Trophoblast cell (in vitro differentiated cells and primary cell): ENCODE data around the gene CELF1.

Source experiments
- DNase-seq, 2 donors: peaks; one replicate each; pipeline ENCODE4 v3.0.0-alpha.2; 2016
- H2AFZ ChIP-seq: 2 replicates; pipeline ENCODE4 v1.6.1; 2013; ENCODE audit warnings: low read length, moderate library complexity, mild to moderate bottlenecking; ENCODE audit not compliant: insufficient read depth, poor library complexity
- H2AK5ac ChIP-seq: 2 replicates; pipeline ENCODE4 v1.6.1; 2013; ENCODE audit warnings: mild to moderate bottlenecking, low read length
- H2BK120ac ChIP-seq: 2 replicates; pipeline ENCODE4 v1.6.1; 2013; ENCODE audit warnings: low read length, mild to moderate bottlenecking, moderate library complexity; ENCODE audit not compliant: insufficient read depth, poor library complexity
- H2BK12ac ChIP-seq: 2 replicates; pipeline ENCODE4 v1.6.1; 2013; ENCODE audit warnings: mild to moderate bottlenecking, low read length, moderate library complexity
- H2BK5ac ChIP-seq: 2 replicates; pipeline ENCODE4 v1.6.1; 2013; ENCODE audit warnings: low read length, low read depth, moderate library complexity, mild to moderate bottlenecking; ENCODE audit not compliant: poor library complexity
- H3K14ac ChIP-seq: 2 replicates; pipeline ENCODE4 v1.6.1; 2013; ENCODE audit warnings: mild to moderate bottlenecking, low read length
- H3K18ac ChIP-seq: 2 replicates; pipeline ENCODE4 v1.6.1; 2013; ENCODE audit warnings: mild to moderate bottlenecking, low read length
- H3K23ac ChIP-seq: 2 replicates; pipeline ENCODE4 v1.6.1; 2013; ENCODE audit warnings: low read length
- H3K27ac ChIP-seq: 2 replicates; pipeline ENCODE4 v1.5.1; 2013; ENCODE audit warnings: low read depth, mild to moderate bottlenecking, inconsistent platforms, low read length, moderate library complexity
- H3K27me3 ChIP-seq: 2 replicates; pipeline ENCODE4 v1.6.1; 2013; ENCODE audit warnings: inconsistent platforms, mild to moderate bottlenecking, low read length, moderate library complexity; ENCODE audit not compliant: insufficient read depth
- H3K36me3 ChIP-seq, 2 experiments: 1 replicate in 1 of 2; 2 replicates in 1 of 2; pipeline ENCODE4 v1.6.1; 2013; ENCODE audit warnings: low read length in 2 of 2, mild to moderate bottlenecking in 2 of 2, moderate library complexity in 1 of 2; ENCODE audit not compliant: insufficient read depth in 2 of 2, control insufficient read depth in 1 of 2
- H3K4ac ChIP-seq: 2 replicates; pipeline ENCODE4 v1.6.1; 2013; ENCODE audit warnings: low read depth, mild to moderate bottlenecking, low read length, moderate library complexity
- H3K4me1 ChIP-seq, 2 experiments: 1 replicate in 1 of 2; 2 replicates in 1 of 2; pipeline ENCODE4 v1.6.1; 2013; ENCODE audit warnings: low read length in 2 of 2, mild to moderate bottlenecking in 2 of 2, moderate library complexity in 1 of 2; ENCODE audit not compliant: insufficient read depth in 2 of 2, control insufficient read depth in 1 of 2
- H3K4me2 ChIP-seq: 2 replicates; pipeline ENCODE4 v1.6.1; 2013; ENCODE audit warnings: inconsistent platforms, mild to moderate bottlenecking, low read length, moderate library complexity
- H3K4me3 ChIP-seq: 2 replicates; pipeline ENCODE4 v1.5.1; 2013; ENCODE audit warnings: mild to moderate bottlenecking, low read depth, low read length, inconsistent platforms
- H3K79me1 ChIP-seq: one replicate; pipeline ENCODE4 v1.6.1; 2013; ENCODE audit warnings: low read length
- H3K79me2 ChIP-seq: 2 replicates; pipeline ENCODE4 v1.6.1; 2013; ENCODE audit warnings: low read length, mild to moderate bottlenecking; ENCODE audit not compliant: control insufficient read depth, insufficient read depth, poor library complexity
- H3K9ac ChIP-seq: 2 replicates; pipeline ENCODE4 v1.6.1; 2013; ENCODE audit warnings: mild to moderate bottlenecking, low read length
- H3K9me3 ChIP-seq: 2 replicates; pipeline ENCODE4 v1.6.1; 2013; ENCODE audit warnings: low read depth, mild to moderate bottlenecking, control low read depth, inconsistent platforms, low read length; ENCODE audit not compliant: insufficient read depth
- H4K12ac ChIP-seq: 2 replicates; pipeline ENCODE4 v1.6.1; 2013; ENCODE audit warnings: low read depth, mild to moderate bottlenecking, low read length, moderate library complexity
- H4K8ac ChIP-seq: 2 replicates; pipeline ENCODE4 v1.6.1; 2013; ENCODE audit warnings: low read depth, mild to moderate bottlenecking, low read length, moderate library complexity
- H4K91ac ChIP-seq: one replicate; pipeline ENCODE4 v1.6.1; 2013; ENCODE audit warnings: low read depth, mild to moderate bottlenecking, low read length, moderate library complexity
- WGBS: extraction: QIAGEN DNeasy Blood & Tissue Kit; methylation state at CpG from one replicate; pipeline ENCODE4 v1.1.7; 2013; ENCODE audit warnings: missing lambda C conversion rate; ENCODE audit not compliant: insufficient read length, insufficient coverage; ENCODE audit errors: extremely low coverage; 5-methylcytosine and 5-hydroxymethylcytosine counted together

The CELF1 gene

DNA sequence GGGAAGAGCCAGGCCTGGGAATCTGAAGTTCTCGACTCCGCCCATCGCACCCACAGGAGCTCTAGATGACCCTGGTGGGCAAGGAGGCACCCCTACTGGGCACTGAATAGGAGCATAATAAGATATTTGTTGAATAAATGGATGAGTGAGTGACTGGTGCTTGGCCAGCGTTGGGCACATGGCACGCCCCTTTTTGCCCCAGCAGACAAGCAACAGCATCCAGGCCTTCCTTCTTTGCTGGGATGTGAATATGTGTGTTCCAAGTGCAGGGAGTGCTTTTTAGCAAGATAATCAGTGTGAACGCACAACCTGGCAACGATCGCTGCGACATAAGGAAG is 443 bp upstream of the CELF1 start:
- peaks cover 11% of the 10 kb centered on the region for H3K79me1 ChIP-seq
- peak overlapping the region; percentile 70 for H3K4ac ChIP-seq
- peak overlapping the region; percentile 94 for H4K8ac ChIP-seq
- H3K4me3 ChIP-seq = peak overlapping the region; percentile 50
- peak overlapping the region; percentile 37 for H3K27ac ChIP-seq
- H3K18ac ChIP-seq = peak overlapping the region; percentile 86
- peak overlapping the region; percentile 55 for H3K14ac ChIP-seq
- peak overlapping the region; percentile 89 for H4K91ac ChIP-seq
- peak overlapping the region; percentile 64 for H3K4me2 ChIP-seq
- no peak overlapping the region for H2AK5ac ChIP-seq
- H4K12ac ChIP-seq = peak overlapping the region; percentile 85
- H2AFZ ChIP-seq = peak overlapping the region; percentile 96
- DNase-seq = no peak
- peaks cover 2 to 4% of the 10 kb centered on the region in 2 experiments for H3K4me1 ChIP-seq
- no peak overlapping the region for H2BK12ac ChIP-seq
- H3K27me3 ChIP-seq = no peaks in the 10 kb centered on the region
- H3K23ac ChIP-seq = no peak overlapping the region
- H2BK120ac ChIP-seq = peak overlapping the region; percentile 64
- WGBS = no CpG with 5 or more reads among the region's 9 CpGs
- H3K79me2 ChIP-seq = peaks cover 19% of the 10 kb centered on the region
- no peaks in the 10 kb centered on the region for H3K9me3 ChIP-seq
- H2BK5ac ChIP-seq = peak overlapping the region; percentile 60
- H3K9ac ChIP-seq = peak overlapping the region; percentile 16
- H3K36me3 ChIP-seq = peaks cover 0 to 1% of the 10 kb centered on the region in 2 experiments

DNA sequence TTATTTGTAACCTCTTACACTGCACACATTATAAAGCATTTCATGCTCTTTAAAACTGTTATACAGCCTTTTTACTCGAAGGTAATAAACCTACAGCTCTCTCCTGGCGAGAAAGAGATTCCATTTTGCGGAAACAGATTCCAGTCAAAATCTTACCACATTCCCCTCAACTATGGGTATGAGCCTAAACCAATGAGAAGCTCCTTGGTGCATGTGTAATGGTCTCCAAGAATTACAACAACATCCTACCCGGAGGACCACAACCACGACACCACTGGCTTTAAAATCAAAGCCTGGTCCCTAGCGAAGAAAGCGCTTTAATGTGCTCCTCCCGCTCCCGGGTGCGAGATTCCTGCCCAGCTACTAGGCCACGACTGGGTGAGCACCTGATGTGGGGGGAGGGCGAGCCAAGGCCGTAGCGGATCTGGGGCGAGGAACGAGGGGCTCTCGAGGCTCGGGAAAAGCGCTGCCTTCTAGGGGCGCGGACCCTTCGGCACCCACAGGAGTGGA is 821 bp downstream of the CELF1 start:
- peak overlapping the region; percentile 89 for H2BK120ac ChIP-seq
- peaks cover 0 to 1% of the 10 kb centered on the region in 2 experiments for H3K36me3 ChIP-seq
- no CpG with 5 or more reads among the region's 22 CpGs for WGBS
- peaks cover 2 to 4% of the 10 kb centered on the region in 2 experiments for H3K4me1 ChIP-seq
- H2AFZ ChIP-seq = peak overlapping the region; percentile 13
- no peak overlapping the region for H3K23ac ChIP-seq
- peak overlapping the region; percentile 97 for H4K8ac ChIP-seq
- H3K9ac ChIP-seq = peak overlapping the region; percentile 96
- peak overlapping the region; percentile 67 for H3K14ac ChIP-seq
- H2BK5ac ChIP-seq = peak overlapping the region; percentile 53
- H4K91ac ChIP-seq = peak overlapping the region; percentile 98
- peaks cover 11% of the 10 kb centered on the region for H3K79me1 ChIP-seq
- H3K18ac ChIP-seq = peak overlapping the region; percentile 97
- H3K4me2 ChIP-seq = peak overlapping the region; percentile 82
- H3K4me3 ChIP-seq = peak overlapping the region; percentile 98
- H2AK5ac ChIP-seq = peak overlapping the region; percentile 81
- no peak overlapping the region for H2BK12ac ChIP-seq
- peak overlapping the region; percentile 97 for H4K12ac ChIP-seq
- H3K79me2 ChIP-seq = peaks cover 26% of the 10 kb centered on the region
- H3K9me3 ChIP-seq = no peaks in the 10 kb centered on the region
- peak overlapping the region; percentile 100 for H3K4ac ChIP-seq
- peak; percentile 11 to 72 for DNase-seq
- H3K27me3 ChIP-seq = no peaks in the 10 kb centered on the region
- peak overlapping the region; percentile 88 for H3K27ac ChIP-seq

DNA sequence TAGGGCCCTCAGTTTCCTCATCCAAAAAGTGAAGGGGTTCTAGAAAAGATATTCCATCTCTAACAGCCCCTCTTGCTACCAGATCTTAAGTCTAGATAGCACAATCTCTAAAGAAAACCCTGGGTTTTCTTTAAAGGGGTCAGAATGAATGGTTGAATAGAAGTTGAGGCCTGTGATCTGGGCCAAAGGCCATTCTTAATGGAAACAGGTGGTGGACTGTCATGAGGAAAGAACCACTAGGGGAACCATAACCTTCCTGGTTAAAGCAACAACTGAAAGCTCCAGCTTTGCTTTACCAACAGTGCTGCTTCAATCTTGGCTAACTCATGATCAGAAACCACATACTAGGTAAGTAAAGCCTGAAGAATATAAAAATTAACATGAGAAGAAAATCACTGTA is 1.8 kb downstream of the CELF1 start:
- Histone ChIP-seq H3K18ac (no peak overlapping the region), H4K12ac (no peak overlapping the region), H2AFZ (no peak overlapping the region), H2AK5ac (no peak overlapping the region), H3K14ac (no peak overlapping the region), H3K4ac (peak overlapping the region; percentile 40), H3K27me3 (no peaks in the 10 kb centered on the region), H3K79me2 (peaks cover 30% of the 10 kb centered on the region), H3K4me1 (peaks cover 2 to 4% of the 10 kb centered on the region in 2 experiments), H3K4me3 (no peak overlapping the region), H3K9ac (no peak overlapping the region), H3K36me3 (peaks cover 0 to 1% of the 10 kb centered on the region in 2 experiments), H3K23ac (no peak overlapping the region), H2BK12ac (no peak overlapping the region), H3K79me1 (peaks cover 11% of the 10 kb centered on the region), H3K27ac (no peak overlapping the region), H3K4me2 (peak overlapping the region; percentile 21), H4K91ac (no peak overlapping the region), H4K8ac (no peak overlapping the region), H2BK5ac (no peak overlapping the region), H3K9me3 (no peaks in the 10 kb centered on the region), H2BK120ac (no peak overlapping the region)
- DNase-seq = peak in 1 of 2 donors; percentile 27

DNA sequence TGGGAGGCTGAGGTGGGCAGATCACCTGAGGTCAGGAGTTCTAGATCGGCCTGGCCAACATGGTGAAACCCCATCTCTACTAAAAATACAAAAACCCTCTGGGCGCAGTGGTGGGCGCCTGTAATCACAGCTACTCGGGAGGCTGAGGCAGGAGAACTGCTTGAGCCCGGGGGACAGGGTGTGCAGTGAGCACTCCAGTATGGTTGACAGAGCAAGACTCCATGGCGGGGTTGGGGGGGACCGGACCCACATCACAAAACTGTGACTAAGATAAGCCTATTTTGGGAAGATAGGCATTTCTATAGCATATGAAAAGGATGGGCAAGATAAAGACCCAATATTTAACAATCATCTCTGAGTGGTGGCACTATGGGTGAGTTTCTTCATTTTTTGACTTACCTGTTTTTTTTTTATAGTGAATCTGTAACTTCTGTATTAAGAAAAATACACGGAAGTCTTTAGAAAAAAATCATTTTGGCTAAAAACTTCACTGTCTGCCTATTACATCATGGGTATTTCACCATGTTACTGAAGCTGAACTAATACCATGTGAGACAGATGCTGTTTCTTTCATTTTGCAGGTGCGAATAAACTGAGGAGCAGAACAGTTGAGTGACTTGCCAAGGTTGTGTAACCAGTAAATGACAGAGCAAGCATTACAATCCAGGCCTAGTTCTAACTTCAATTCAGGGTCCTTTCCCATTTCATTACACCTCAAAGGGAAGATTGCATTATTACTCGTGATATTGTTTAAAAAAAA is 2.5 kb downstream of the CELF1 start:
- Histone ChIP-seq H3K9ac (no peak overlapping the region), H3K4me2 (no peak overlapping the region), H3K79me1 (peaks cover 11% of the 10 kb centered on the region), H3K27ac (no peak overlapping the region), H3K14ac (no peak overlapping the region), H2AFZ (no peak overlapping the region), H2AK5ac (no peak overlapping the region), H3K36me3 (peaks cover 0 to 1% of the 10 kb centered on the region in 2 experiments), H3K4me1 (peaks cover 2 to 4% of the 10 kb centered on the region in 2 experiments), H3K18ac (no peak overlapping the region), H2BK12ac (no peak overlapping the region), H3K79me2 (peaks cover 30% of the 10 kb centered on the region), H3K4ac (peak overlapping the region; percentile 98), H2BK120ac (no peak overlapping the region), H4K8ac (no peak overlapping the region), H2BK5ac (no peak overlapping the region), H4K91ac (no peak overlapping the region), H3K23ac (no peak overlapping the region), H3K4me3 (no peak overlapping the region), H3K9me3 (no peaks in the 10 kb centered on the region), H3K27me3 (no peaks in the 10 kb centered on the region), H4K12ac (no peak overlapping the region)
- no CpG with 5 or more reads among the region's 10 CpGs for WGBS
- DNase-seq = peak in 1 of 2 donors; percentile 17
